Mucosa of descending colon (tissue), 3 donors: Measurements from ENCODE around the gene TRAF3. TPM values are rescaled to one million over a fixed set of nuclear protein-coding genes. Genes with fewer than 3 reads are reported as not detected.

Source experiments
- ATAC-seq: fragments of 200-7000 bp; cut with Tn5 transposase; one replicate; pipeline ENCODE4 v1.9.1; 2020; ENCODE audit warnings: mild to moderate bottlenecking, moderate library complexity
- DNase-seq, 3 donors: peaks; one replicate each; pipeline ENCODE4 v3.0.0-alpha.2; 2020
- H3K36me3 ChIP-seq: fragments of 200-600 bp; one replicate; pipeline ENCODE4 v1.8.0; 2021; ENCODE audit warnings: low read depth, mild to moderate bottlenecking
- H3K4me1 ChIP-seq: fragments of 200-600 bp; one replicate; pipeline ENCODE4 v1.8.0; 2021; ENCODE audit warnings: low read depth, mild to moderate bottlenecking
- H3K4me3 ChIP-seq: fragments of 200-600 bp; one replicate; pipeline ENCODE4 v1.8.0; 2021; ENCODE audit warnings: mild to moderate bottlenecking
- H3K9me3 ChIP-seq: fragments of 200-600 bp; one replicate; pipeline ENCODE4 v1.8.0; 2021; ENCODE audit warnings: mild to moderate bottlenecking
- intact Hi-C, 2 donors: fragments of 100-400 bp; cut with DNase I in 1 of 2; cut with micrococcal nuclease in 1 of 2; formaldehyde crosslinking; loops; one replicate each; pipeline versions ENCODE4 v1.11.0 to v1.11.1; 2022; cut with DNase I, micrococcal nuclease
- total RNA-seq, 3 donors: library from RNA; stranded (reverse); fragmentation: NEBNext Ultra II Directional in 2 of 3; extraction: Animal tissue kit (Norgen Biotek cat#: 25700) in 2 of 3; gene quantifications; one replicate each; pipeline versions ENCODE4 v1.2.1 to v1.2.4, GENCODE V29; 2021 to 2023
- TF ChIP-seq, protein P1 (sequence below): fragments of 200-600 bp; IDR thresholded peaks from one replicate; pipeline ENCODE4 v1.8.0; 2022; ENCODE audit warnings: antibody characterized with exemption, mild to moderate bottlenecking
- donor health status: DM: no; HTN: no; CAD: no; lungs with moderate emphysema.
- donor health status: DM: no; HTN: no; CAD: no.
- donor health status: DM: no; HTN: yes; CAD: no.

Gene TRAF3
- total RNA-seq, 3 donors from 2014 or later = 20.9 to 36.0 (median 21.3) TPM

DNA sequence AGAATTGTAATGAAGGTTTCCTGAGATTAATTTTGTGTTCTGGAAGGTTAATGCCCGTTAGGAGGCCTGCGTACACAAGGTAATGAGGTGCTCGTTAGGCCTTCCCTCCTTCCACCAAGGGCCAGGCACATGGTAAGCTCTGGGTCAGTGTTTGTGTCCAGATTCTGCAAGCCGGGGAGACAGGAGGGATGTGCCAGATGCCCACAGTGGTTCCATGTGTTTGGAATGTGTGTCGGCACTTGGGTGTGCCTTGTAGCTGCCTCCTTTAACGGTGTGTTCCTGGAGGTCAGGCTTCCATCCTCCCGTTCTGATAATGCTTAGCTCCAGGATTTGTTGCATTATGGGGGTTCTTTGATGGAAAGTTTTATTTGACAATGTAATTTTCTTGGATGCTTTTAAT lies 5.7 kb downstream of the TRAF3 start:
- TF ChIP-seq, protein P1, sequence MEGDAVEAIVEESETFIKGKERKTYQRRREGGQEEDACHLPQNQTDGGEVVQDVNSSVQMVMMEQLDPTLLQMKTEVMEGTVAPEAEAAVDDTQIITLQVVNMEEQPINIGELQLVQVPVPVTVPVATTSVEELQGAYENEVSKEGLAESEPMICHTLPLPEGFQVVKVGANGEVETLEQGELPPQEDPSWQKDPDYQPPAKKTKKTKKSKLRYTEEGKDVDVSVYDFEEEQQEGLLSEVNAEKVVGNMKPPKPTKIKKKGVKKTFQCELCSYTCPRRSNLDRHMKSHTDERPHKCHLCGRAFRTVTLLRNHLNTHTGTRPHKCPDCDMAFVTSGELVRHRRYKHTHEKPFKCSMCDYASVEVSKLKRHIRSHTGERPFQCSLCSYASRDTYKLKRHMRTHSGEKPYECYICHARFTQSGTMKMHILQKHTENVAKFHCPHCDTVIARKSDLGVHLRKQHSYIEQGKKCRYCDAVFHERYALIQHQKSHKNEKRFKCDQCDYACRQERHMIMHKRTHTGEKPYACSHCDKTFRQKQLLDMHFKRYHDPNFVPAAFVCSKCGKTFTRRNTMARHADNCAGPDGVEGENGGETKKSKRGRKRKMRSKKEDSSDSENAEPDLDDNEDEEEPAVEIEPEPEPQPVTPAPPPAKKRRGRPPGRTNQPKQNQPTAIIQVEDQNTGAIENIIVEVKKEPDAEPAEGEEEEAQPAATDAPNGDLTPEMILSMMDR = no peak
- no peak overlapping the region for H3K4me3 ChIP-seq
- H3K4me1 ChIP-seq = peaks cover 2% of the 10 kb centered on the region
- DNase-seq (no peak), ATAC-seq (no peak)
- H3K9me3 ChIP-seq = no peaks in the 10 kb centered on the region
- H3K36me3 ChIP-seq = no peaks in the 10 kb centered on the region
- intact Hi-C loops = no loop called here

DNA sequence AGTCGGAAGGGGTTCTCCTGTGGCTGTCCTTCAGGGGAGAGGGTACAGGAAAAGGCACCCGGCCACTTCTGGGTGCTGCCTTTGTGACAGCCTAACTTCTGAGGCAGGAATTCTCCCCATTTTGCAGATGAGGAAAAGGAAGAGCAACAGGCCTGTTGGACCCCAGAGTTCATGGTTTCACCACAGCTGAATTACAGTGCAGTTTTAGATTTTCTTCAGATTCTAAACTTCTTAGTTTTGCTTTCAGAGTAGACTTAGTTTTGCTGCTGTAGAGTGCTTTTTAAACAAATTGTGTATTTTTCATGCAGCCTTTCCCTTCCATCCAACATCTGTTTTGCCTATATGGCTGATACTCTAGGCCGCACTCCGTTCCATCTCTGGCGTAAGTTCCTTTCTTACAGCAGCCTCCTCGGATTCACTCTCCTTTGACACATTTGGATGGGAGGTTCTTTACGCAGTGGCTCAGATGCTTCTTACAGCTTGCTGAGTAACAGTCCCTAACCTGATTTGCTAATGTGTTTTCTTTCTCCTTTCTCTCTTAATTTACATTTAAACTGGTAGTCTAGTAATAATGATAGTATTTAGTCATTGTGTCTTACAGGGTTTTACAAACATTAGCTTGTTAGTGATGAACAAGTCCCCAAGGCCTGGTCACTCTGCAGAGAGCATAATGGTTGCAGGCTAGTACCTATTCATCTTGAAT lies 7.8 kb downstream of the TRAF3 start:
- peaks cover 2% of the 10 kb centered on the region for H3K4me1 ChIP-seq
- TF ChIP-seq, protein P1 = no peak
- H3K9me3 ChIP-seq = no peaks in the 10 kb centered on the region
- no peaks in the 10 kb centered on the region for H3K36me3 ChIP-seq
- no peak for ATAC-seq
- no peak for DNase-seq
- intact Hi-C loops = no loop called here
- H3K4me3 ChIP-seq = no peak overlapping the region

DNA sequence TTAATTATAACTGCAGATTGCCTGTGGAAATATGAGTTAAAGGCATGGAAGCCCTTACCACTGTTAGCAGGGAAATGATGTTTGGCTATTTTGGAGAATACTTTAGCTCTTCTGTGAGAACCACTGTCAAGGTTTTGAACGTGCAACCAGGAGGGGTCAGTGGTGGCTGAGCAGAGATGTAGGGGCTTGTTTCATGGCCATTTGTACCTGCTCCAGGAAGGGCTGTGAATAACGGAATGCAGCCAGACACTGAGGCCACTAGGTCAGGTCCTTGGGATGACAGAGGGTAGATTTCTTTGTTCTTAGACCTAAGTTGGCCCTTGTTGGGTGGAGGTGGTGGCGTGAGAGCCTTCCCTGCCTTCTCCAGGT lies 8.3 kb downstream of the TRAF3 start:
- no peaks in the 10 kb centered on the region for H3K9me3 ChIP-seq
- no peak for ATAC-seq
- TF ChIP-seq, protein P1 = no peak

DNA sequence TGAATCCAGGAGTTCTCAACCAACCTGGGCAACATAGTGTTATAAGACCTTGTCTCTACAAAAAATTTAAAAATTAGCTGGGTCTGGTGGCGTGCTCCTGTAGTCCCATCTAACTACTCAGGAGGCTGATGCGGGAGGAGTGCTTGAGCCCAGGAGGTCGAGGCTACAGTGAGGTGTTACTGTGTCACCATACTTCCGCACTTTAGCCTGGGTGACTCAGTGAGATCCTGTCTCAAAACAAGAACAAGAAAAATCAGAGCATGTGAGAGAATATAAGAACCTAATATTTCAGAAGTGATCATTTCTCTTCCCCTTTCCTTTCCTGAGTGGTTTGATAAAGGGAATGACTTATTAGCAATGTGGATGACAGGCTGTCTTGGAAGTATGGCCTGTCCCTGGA lies 9.5 kb downstream of the TRAF3 start:
- Histone ChIP-seq H3K4me3 (no peak overlapping the region), H3K4me1 (peaks cover 2% of the 10 kb centered on the region), H3K36me3 (no peaks in the 10 kb centered on the region), H3K9me3 (no peaks in the 10 kb centered on the region)
- DNase-seq (no peak), ATAC-seq (no peak)
- TF ChIP-seq, protein P1 = no peak
- intact Hi-C loops = no loop called here

More for the DNA sequence above, 8.3 kb downstream of the TRAF3 start:
- intact Hi-C loops = no loop called here
- no peak for DNase-seq
- H3K4me3 ChIP-seq = no peak overlapping the region
- H3K4me1 ChIP-seq = peaks cover 2% of the 10 kb centered on the region
- H3K36me3 ChIP-seq = no peaks in the 10 kb centered on the region

DNA sequence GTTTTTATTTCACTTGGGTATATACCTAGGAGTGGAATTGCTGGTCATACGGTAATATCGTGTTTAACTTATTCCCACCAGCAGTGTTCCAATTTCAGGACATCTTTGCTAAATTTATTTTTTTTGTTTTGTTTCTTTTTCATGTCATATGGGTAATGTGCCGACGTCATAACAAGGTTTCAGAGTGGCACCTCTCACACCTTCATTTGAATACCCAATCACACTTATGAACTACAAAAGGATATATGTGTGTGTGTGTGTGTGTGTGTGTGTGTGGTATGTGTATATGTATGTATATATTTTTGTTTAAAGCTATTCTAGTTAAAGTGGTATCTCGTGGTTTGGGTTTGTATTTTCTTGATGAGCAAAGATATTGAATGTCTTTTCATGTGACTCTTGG lies 12.1 kb downstream of the TRAF3 start:
- intact Hi-C loops = no loop called here

More for the DNA sequence above, 12.1 kb downstream of the TRAF3 start:
- H3K9me3 ChIP-seq = no peaks in the 10 kb centered on the region
- no peaks in the 10 kb centered on the region for H3K36me3 ChIP-seq
- DNase-seq = no peak
- ATAC-seq = no peak
- peaks cover 2% of the 10 kb centered on the region for H3K4me1 ChIP-seq
- no peak overlapping the region for H3K4me3 ChIP-seq
- TF ChIP-seq, protein P1 = no peak
